Liver (tissue), 9 donors: ENCODE results near the gene ANKMY2. TPM values are rescaled to one million over a fixed set of nuclear protein-coding genes. Genes with fewer than 3 reads are reported as not detected.

Source experiments
- DNase-seq: peaks from one replicate; pipeline ENCODE4 v3.0.0-alpha.2; 2017; ENCODE audit warnings: low spot score
- H3K27ac ChIP-seq, 2 donors: one replicate each; pipeline ENCODE4 v1.7.0; 2013; ENCODE audit warnings: inconsistent platforms in 2 of 2, low read length in 2 of 2, control low read depth in 1 of 2, low read depth in 1 of 2, mild to moderate bottlenecking in 1 of 2
- H3K27me3 ChIP-seq, 4 donors: one replicate each; pipeline versions ENCODE4 v1.6.1 to v1.7.0; 2013; ENCODE audit warnings: low read length in 3 of 4, inconsistent platforms in 1 of 4, mild to moderate bottlenecking in 1 of 4, moderate library complexity in 1 of 4; ENCODE audit not compliant: control insufficient read depth in 4 of 4, insufficient read depth in 4 of 4
- H3K36me3 ChIP-seq, 4 donors: one replicate each; pipeline versions ENCODE4 v1.6.1 to v1.7.0; 2013; ENCODE audit warnings: low read length in 3 of 4, mild to moderate bottlenecking in 3 of 4, low read depth in 1 of 4, moderate library complexity in 1 of 4; ENCODE audit not compliant: control insufficient read depth in 4 of 4, insufficient read depth in 3 of 4
- H3K4me1 ChIP-seq, 4 donors: one replicate each; pipeline versions ENCODE4 v1.6.1 to v1.7.0; 2013; ENCODE audit warnings: low read length in 3 of 4, mild to moderate bottlenecking in 3 of 4, moderate library complexity in 1 of 4; ENCODE audit not compliant: control insufficient read depth in 4 of 4, insufficient read depth in 4 of 4
- H3K4me3 ChIP-seq, 3 donors: one replicate each; pipeline versions ENCODE4 v1.6.1 to v1.7.0; 2013; ENCODE audit warnings: low read length in 3 of 3, control low read depth in 1 of 3, low read depth in 1 of 3, mild to moderate bottlenecking in 1 of 3
- H3K9ac ChIP-seq, 2 donors: one replicate each; pipeline ENCODE4 v1.7.0; 2013; ENCODE audit warnings: low read length in 2 of 2, mild to moderate bottlenecking in 2 of 2, moderate library complexity in 2 of 2, control low read depth in 1 of 2, low read depth in 1 of 2
- H3K9me3 ChIP-seq, 4 donors: one replicate each; pipeline versions ENCODE4 v1.6.1 to v1.7.0; 2013; ENCODE audit warnings: low read length in 3 of 4; ENCODE audit not compliant: control insufficient read depth in 4 of 4
- ATF3 ChIP-seq: IDR thresholded peaks from 2 replicates; pipeline ENCODE4 v1.6.1; 2016; ENCODE audit warnings: antibody characterized with exemption
- EGR1 ChIP-seq, 2 donors: IDR thresholded peaks; 2 replicates each; pipeline ENCODE4 v1.6.1; 2016 to 2018; ENCODE audit warnings: antibody characterized with exemption in 2 of 2, low read depth in 2 of 2
- FOXA1 ChIP-seq: IDR thresholded peaks from 2 replicates; pipeline ENCODE4 v1.6.1; 2016; ENCODE audit warnings: antibody characterized with exemption
- FOXA2 ChIP-seq: IDR thresholded peaks from 2 replicates; pipeline ENCODE4 v1.6.1; 2016; ENCODE audit warnings: antibody characterized with exemption
- GABPA ChIP-seq, 2 donors: IDR thresholded peaks in 1 of 2; conservative IDR thresholded peaks in 1 of 2; 2 replicates each; pipeline ENCODE4 v1.6.1; 2016; ENCODE audit warnings: antibody characterized with exemption in 2 of 2, mild to moderate bottlenecking in 1 of 2, moderate library complexity in 1 of 2
- HNF4A ChIP-seq, 2 donors: conservative IDR thresholded peaks; 2 replicates each; pipeline ENCODE4 v1.6.1; 2016; ENCODE audit warnings: antibody characterized with exemption in 2 of 2, mild to moderate bottlenecking in 2 of 2
- HNF4G ChIP-seq: IDR thresholded peaks from 2 replicates; pipeline ENCODE4 v1.6.1; 2016; ENCODE audit warnings: antibody characterized with exemption
- JUND ChIP-seq, 2 donors: IDR thresholded peaks; 2 replicates each; pipeline ENCODE4 v1.6.1; 2016; ENCODE audit warnings: antibody characterized with exemption in 2 of 2
- NR2F2 ChIP-seq: IDR thresholded peaks from 2 replicates; pipeline ENCODE4 v1.6.1; 2016; ENCODE audit warnings: antibody characterized with exemption
- RAD21 ChIP-seq, 2 donors: IDR thresholded peaks; 2 replicates each; pipeline ENCODE4 v1.6.1; 2016; ENCODE audit warnings: antibody characterized with exemption in 2 of 2, mild to moderate bottlenecking in 2 of 2
- REST ChIP-seq: IDR thresholded peaks from 2 replicates; pipeline ENCODE4 v1.6.1; 2016; ENCODE audit warnings: antibody characterized with exemption, mild to moderate bottlenecking
- RXRA ChIP-seq, 2 donors: IDR thresholded peaks; 2 replicates each; pipeline ENCODE4 v1.6.1; 2017 to 2018; ENCODE audit warnings: antibody characterized with exemption in 2 of 2, mild to moderate bottlenecking in 1 of 2
- SP1 ChIP-seq: IDR thresholded peaks from 2 replicates; pipeline ENCODE4 v1.6.1; 2018; ENCODE audit warnings: antibody characterized with exemption, mild to moderate bottlenecking
- TAF1 ChIP-seq: conservative IDR thresholded peaks from 2 replicates; pipeline ENCODE4 v1.6.1; 2016; ENCODE audit warnings: antibody characterized with exemption, mild to moderate bottlenecking
- YY1 ChIP-seq: IDR thresholded peaks from 2 replicates; pipeline ENCODE4 v1.6.1; 2016; ENCODE audit warnings: antibody characterized with exemption, mild to moderate bottlenecking
- ZBTB33 ChIP-seq: IDR thresholded peaks from 2 replicates; pipeline ENCODE4 v1.6.1; 2016; ENCODE audit warnings: antibody characterized with exemption
- WGBS: extraction: QIAGEN DNeasy Blood & Tissue Kit; methylation state at CpG from one replicate; pipeline ENCODE4 v1.1.7; 2013; 5-methylcytosine and 5-hydroxymethylcytosine counted together
- polyA plus RNA-seq, 2 donors: library from polyadenylated mRNA; stranded (reverse) in 1 of 2; unstranded in 1 of 2; fragments of 200-250 nt in 1 of 2; fragments of >200 nt in 1 of 2; fragmentation: Nextera tagmentation in 1 of 2; extraction: Ambion mirVana in 1 of 2; gene quantifications; one replicate each; pipeline versions ENCODE4 v1.2.1 to v1.2.3, GENCODE V29; 2013 to 2015
- total RNA-seq, 2 donors: library from RNA; depleted of rRNA; stranded (reverse); fragments of >200 nt; gene quantifications; one replicate each; pipeline ENCODE4 v1.2.3, GENCODE V29; 2014
- TF ChIP-seq, protein P1 (sequence below): IDR thresholded peaks from 2 replicates; pipeline ENCODE4 v1.6.1; 2016; ENCODE audit warnings: antibody characterized with exemption
- TF ChIP-seq, protein P2 (sequence below): fragments of 150-350 bp; IDR thresholded peaks from 2 replicates; pipeline ENCODE4 v1.5.1; 2017; ENCODE audit warnings: improper control_type of control experiment, low read depth, low read length; ENCODE audit not compliant: missing input control
- donor health status: healthy.
- donor health status: healthy.
- donor health status: healthy.
- donor health status: healthy.
- donor health status: healthy.

ANKMY2 gene
- total and polyA plus RNA-seq, 4 donors = 2.7 to 11.4 (median 5.4) TPM

- TF ChIP-seq ZBTB33 = no peak
- TF ChIP-seq FOXA1 = no peak
- no peak for TF ChIP-seq YY1
- no peak for TF ChIP-seq HNF4G
- TF ChIP-seq REST = no peak
- TF ChIP-seq RAD21 (IDR thresholded peaks at IDR 0.05) = no peak
- TF ChIP-seq ATF3 = no peak
- no peak for TF ChIP-seq HNF4A (conservative IDR thresholded peaks at IDR 0.05)
- TF ChIP-seq RXRA (IDR thresholded peaks at IDR 0.05) = no peak
- TF ChIP-seq JUND (IDR thresholded peaks at IDR 0.05) = no peak
- no peak for TF ChIP-seq EGR1 (IDR thresholded peaks at IDR 0.05; ENCODE audit: low read depth in 2 of 2)
- TF ChIP-seq GABPA (IDR thresholded peaks at IDR 0.05 in 1 of 2, conservative IDR thresholded peaks at IDR 0.05 in 1 of 2) = no peak
- TF ChIP-seq, protein P1, sequence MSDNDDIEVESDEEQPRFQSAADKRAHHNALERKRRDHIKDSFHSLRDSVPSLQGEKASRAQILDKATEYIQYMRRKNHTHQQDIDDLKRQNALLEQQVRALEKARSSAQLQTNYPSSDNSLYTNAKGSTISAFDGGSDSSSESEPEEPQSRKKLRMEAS = no peak
- TF ChIP-seq NR2F2 = no peak
- TF ChIP-seq TAF1 = no peak
- no peak for TF ChIP-seq SP1
- H3K27me3 ChIP-seq = no peaks in the 10 kb centered on the region
- no peaks in the 10 kb centered on the region for H3K4me1 ChIP-seq
- no peak overlapping the region for H3K9ac ChIP-seq
- 88% methylated on average over 9 of the region's 9 CpGs for WGBS
- DNase-seq = no peak
- no peaks in the 10 kb centered on the region for H3K36me3 ChIP-seq
- H3K9me3 ChIP-seq = no peaks in the 10 kb centered on the region
- no peak overlapping the region for H3K4me3 ChIP-seq
- H3K27ac ChIP-seq = no peak overlapping the region
Observed at GRCh38 chr7:16562456-16563220, 82.9 kb downstream of the ANKMY2 start.

DNA sequence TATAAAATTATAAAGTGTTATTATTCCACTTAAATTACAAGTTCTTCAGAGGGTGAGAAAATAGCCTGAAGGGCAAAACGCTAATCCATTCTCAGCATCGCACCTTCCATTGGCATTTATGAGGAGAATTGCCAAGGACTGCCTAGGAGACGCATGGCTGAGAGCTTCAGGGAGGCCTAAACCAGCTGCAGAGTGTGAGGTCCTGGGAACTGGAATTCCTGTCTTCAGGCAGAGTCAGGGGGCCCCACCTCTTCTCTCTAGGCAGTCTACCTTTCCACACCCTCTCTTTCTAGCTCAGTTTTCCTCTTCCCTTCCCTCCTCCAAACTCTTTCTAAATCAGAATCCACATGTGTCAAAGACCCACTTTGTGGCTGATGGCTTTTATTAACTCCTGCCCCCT lies 83.6 kb downstream of the ANKMY2 start:
- DNase-seq = no peak
- H3K27me3 ChIP-seq = no peaks in the 10 kb centered on the region
- 91% methylated on average over 3 of the region's 3 CpGs for WGBS
- H3K9me3 ChIP-seq = no peaks in the 10 kb centered on the region
- H3K9ac ChIP-seq = no peak overlapping the region
- no peak overlapping the region for H3K4me3 ChIP-seq
- H3K36me3 ChIP-seq = no peaks in the 10 kb centered on the region
- no peak for TF ChIP-seq TAF1
- no peak for TF ChIP-seq HNF4G
- no peak for TF ChIP-seq NR2F2
- TF ChIP-seq, protein P2, sequence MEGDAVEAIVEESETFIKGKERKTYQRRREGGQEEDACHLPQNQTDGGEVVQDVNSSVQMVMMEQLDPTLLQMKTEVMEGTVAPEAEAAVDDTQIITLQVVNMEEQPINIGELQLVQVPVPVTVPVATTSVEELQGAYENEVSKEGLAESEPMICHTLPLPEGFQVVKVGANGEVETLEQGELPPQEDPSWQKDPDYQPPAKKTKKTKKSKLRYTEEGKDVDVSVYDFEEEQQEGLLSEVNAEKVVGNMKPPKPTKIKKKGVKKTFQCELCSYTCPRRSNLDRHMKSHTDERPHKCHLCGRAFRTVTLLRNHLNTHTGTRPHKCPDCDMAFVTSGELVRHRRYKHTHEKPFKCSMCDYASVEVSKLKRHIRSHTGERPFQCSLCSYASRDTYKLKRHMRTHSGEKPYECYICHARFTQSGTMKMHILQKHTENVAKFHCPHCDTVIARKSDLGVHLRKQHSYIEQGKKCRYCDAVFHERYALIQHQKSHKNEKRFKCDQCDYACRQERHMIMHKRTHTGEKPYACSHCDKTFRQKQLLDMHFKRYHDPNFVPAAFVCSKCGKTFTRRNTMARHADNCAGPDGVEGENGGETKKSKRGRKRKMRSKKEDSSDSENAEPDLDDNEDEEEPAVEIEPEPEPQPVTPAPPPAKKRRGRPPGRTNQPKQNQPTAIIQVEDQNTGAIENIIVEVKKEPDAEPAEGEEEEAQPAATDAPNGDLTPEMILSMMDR = no peak
- TF ChIP-seq EGR1 (IDR thresholded peaks at IDR 0.05; ENCODE audit: low read depth in 2 of 2) = no peak
- no peak for TF ChIP-seq HNF4A (conservative IDR thresholded peaks at IDR 0.05)
- TF ChIP-seq SP1 = no peak
- no peak for TF ChIP-seq ZBTB33
- no peak for TF ChIP-seq FOXA1
- no peak for TF ChIP-seq YY1
- no peak for TF ChIP-seq GABPA (IDR thresholded peaks at IDR 0.05 in 1 of 2, conservative IDR thresholded peaks at IDR 0.05 in 1 of 2)
- no peak for TF ChIP-seq JUND (IDR thresholded peaks at IDR 0.05)
- TF ChIP-seq FOXA2 = no peak
- no peak overlapping the region for H3K27ac ChIP-seq
- H3K4me1 ChIP-seq = no peaks in the 10 kb centered on the region
